ENCODE results near the gene RPL13.

RPL13 gene

DNA sequence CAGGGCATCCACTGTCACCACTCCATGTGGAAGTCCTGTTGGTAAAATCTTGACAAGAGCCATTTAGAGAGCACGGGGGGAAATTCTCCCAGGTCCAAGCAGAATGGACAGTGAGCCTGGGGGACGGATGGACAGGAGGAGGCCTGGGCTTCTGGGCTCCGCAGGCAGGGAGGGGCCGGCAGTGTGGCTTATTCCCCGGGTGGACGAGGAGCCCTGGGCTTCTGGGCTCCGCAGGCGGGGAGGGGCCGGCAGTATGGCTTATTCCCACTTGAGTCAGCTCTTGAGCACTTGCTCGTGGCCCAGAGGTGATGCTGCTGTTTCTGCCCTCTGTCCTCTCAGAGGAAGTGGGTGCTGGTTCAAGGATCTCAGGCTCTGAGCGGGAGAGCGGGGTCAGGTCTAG, 22.2 kb upstream of the RPL13 start:
- H3K79me2 ChIP-seq (ENCODE audit: low read length), result no peaks in the 10 kb centered on the region
- no peak overlapping the region for H3K27ac ChIP-seq (ENCODE audit: low read length)
- no peaks in the 10 kb centered on the region for H3K36me3 ChIP-seq (replicated peaks; ENCODE audit: insufficient read depth, low read length)
- no peak overlapping the region for H2AFZ ChIP-seq (ENCODE audit: low read length)
- H3F3A ChIP-seq (ENCODE audit: insufficient read depth, low read length), result no peaks in the 10 kb centered on the region
- no peak overlapping the region for H3K9ac ChIP-seq (ENCODE audit: low read length)
- H3K9me3 ChIP-seq (replicated peaks; ENCODE audit: insufficient read depth, low read length), result no peaks in the 10 kb centered on the region
- TF ChIP-seq EZH2 (optimal IDR thresholded peaks at IDR 0.05; ENCODE audit: low read depth, low read length) (no peak), CTCF (IDR thresholded peaks at IDR 0.05; ENCODE audit: low read length) (no peak), EZH2phosphoT487 (IDR thresholded peaks at IDR 0.05; ENCODE audit: low read length) (no peak)
- no peaks in the 10 kb centered on the region for H3K4me1 ChIP-seq (ENCODE audit: low read length)
- H3K4me2 ChIP-seq (ENCODE audit: low read depth, low read length), result no peak overlapping the region
- no peaks in the 10 kb centered on the region for H3K27me3 ChIP-seq (replicated peaks; ENCODE audit: insufficient read depth, low read length)
- DNase-seq, result no peak
- no peak overlapping the region for H3K4me3 ChIP-seq (ENCODE audit: low read length)
- no peaks in the 10 kb centered on the region for H3K9me2 ChIP-seq (replicated peaks; ENCODE audit: insufficient read depth, low read length)
- no peaks in the 10 kb centered on the region for H4K20me1 ChIP-seq (ENCODE audit: insufficient read depth, low read length)

DNA sequence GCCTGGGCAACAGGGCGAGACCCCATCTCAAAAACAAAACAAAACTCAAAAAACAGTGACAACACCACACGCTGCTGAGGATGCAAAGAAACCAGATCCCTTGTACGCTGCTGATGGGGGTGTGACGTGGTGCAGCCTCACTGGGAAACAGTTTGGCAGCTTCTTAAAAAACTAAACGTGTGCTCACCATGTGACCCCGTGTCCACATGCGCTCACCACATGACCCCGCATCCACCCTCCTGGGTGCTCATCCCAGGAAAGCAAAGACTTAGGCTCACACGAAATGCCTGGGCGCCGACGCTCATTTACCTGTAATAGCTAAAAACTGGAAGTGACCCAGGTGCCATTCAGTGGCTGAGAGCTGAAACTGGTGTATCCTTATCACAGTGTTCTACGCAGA, 19.9 kb upstream of the RPL13 start:
- H3K27me3 ChIP-seq (replicated peaks; ENCODE audit: insufficient read depth, low read length), result no peaks in the 10 kb centered on the region
- H2AFZ ChIP-seq (ENCODE audit: low read length), result no peak overlapping the region
- no peaks in the 10 kb centered on the region for H3K9me3 ChIP-seq (replicated peaks; ENCODE audit: insufficient read depth, low read length)
- H4K20me1 ChIP-seq (ENCODE audit: insufficient read depth, low read length), result no peaks in the 10 kb centered on the region
- no peak overlapping the region for H3K9ac ChIP-seq (ENCODE audit: low read length)
- H3K4me2 ChIP-seq (ENCODE audit: low read depth, low read length), result no peak overlapping the region
- TF ChIP-seq EZH2 (optimal IDR thresholded peaks at IDR 0.05; ENCODE audit: low read depth, low read length), result no peak
- TF ChIP-seq CTCF (IDR thresholded peaks at IDR 0.05; ENCODE audit: low read length), result no peak
- no peak for TF ChIP-seq EZH2phosphoT487 (IDR thresholded peaks at IDR 0.05; ENCODE audit: low read length)
- no peaks in the 10 kb centered on the region for H3F3A ChIP-seq (ENCODE audit: insufficient read depth, low read length)
- H3K4me1 ChIP-seq (ENCODE audit: low read length), result no peaks in the 10 kb centered on the region
- H3K36me3 ChIP-seq (replicated peaks; ENCODE audit: insufficient read depth, low read length), result no peaks in the 10 kb centered on the region
- H3K9me2 ChIP-seq (replicated peaks; ENCODE audit: insufficient read depth, low read length), result no peaks in the 10 kb centered on the region
- no peak for DNase-seq
- H3K4me3 ChIP-seq (ENCODE audit: low read length), result no peak overlapping the region
- H3K79me2 ChIP-seq (ENCODE audit: low read length), result no peaks in the 10 kb centered on the region
- H3K27ac ChIP-seq (ENCODE audit: low read length), result no peak overlapping the region

GRCh38 chr16:89541792-89542191, 18.7 kb upstream of the RPL13 start:
- DNase-seq, result no peak
- no peak overlapping the region for H3K4me2 ChIP-seq (ENCODE audit: low read depth, low read length)
- H3F3A ChIP-seq (ENCODE audit: insufficient read depth, low read length), result no peaks in the 10 kb centered on the region
- no peaks in the 10 kb centered on the region for H3K27me3 ChIP-seq (replicated peaks; ENCODE audit: insufficient read depth, low read length)
- no peak overlapping the region for H3K27ac ChIP-seq (ENCODE audit: low read length)
- no peaks in the 10 kb centered on the region for H3K4me1 ChIP-seq (ENCODE audit: low read length)
- H3K79me2 ChIP-seq (ENCODE audit: low read length), result no peaks in the 10 kb centered on the region
- no peak overlapping the region for H2AFZ ChIP-seq (ENCODE audit: low read length)
- no peaks in the 10 kb centered on the region for H3K9me2 ChIP-seq (replicated peaks; ENCODE audit: insufficient read depth, low read length)
- H4K20me1 ChIP-seq (ENCODE audit: insufficient read depth, low read length), result no peaks in the 10 kb centered on the region
- TF ChIP-seq CTCF (IDR thresholded peaks at IDR 0.05; ENCODE audit: low read length), result no peak
- no peak for TF ChIP-seq EZH2phosphoT487 (IDR thresholded peaks at IDR 0.05; ENCODE audit: low read length)
- TF ChIP-seq EZH2 (optimal IDR thresholded peaks at IDR 0.05; ENCODE audit: low read depth, low read length), result no peak
- H3K9me3 ChIP-seq (replicated peaks; ENCODE audit: insufficient read depth, low read length), result no peaks in the 10 kb centered on the region
- H3K4me3 ChIP-seq (ENCODE audit: low read length), result no peak overlapping the region
- no peak overlapping the region for H3K9ac ChIP-seq (ENCODE audit: low read length)
- no peaks in the 10 kb centered on the region for H3K36me3 ChIP-seq (replicated peaks; ENCODE audit: insufficient read depth, low read length)

Measured in MM.1S (cell line).